ENCODE results near the gene PACS1.

- no peak for TF ChIP-seq POLR2A (IDR thresholded peaks at IDR 0.05)
- TF ChIP-seq EP300 (IDR thresholded peaks at IDR 0.05), result no peak
- TF ChIP-seq CTCF (IDR thresholded peaks at IDR 0.05), result no peak
Measured at GRCh38 chr11:66133216-66133775, 63.2 kb downstream of the PACS1 start.

Data from ovary (tissue), 3 donors.